HFF-Myc (cell line): ENCODE data around the gene SRGAP1.

Experiments
- DNase-seq: peaks from one replicate; pipeline ENCODE4 v3.0.0-alpha.2; 2011; ENCODE audit warnings: low read depth; ENCODE audit errors: extremely low read depth
- H3K4me3 ChIP-seq: replicated peaks from 2 replicates; pipeline ENCODE4 v1.5.1; 2011; ENCODE audit warnings: low read depth, mild to moderate bottlenecking, control low read depth, low read length
- TF ChIP-seq, protein P1 (sequence below): IDR thresholded peaks from 2 replicates; pipeline ENCODE4 v1.5.1; 2012; ENCODE audit warnings: mild to moderate bottlenecking, low read depth, low read length, control low read depth; ENCODE audit errors: missing control alignments

Gene SRGAP1

DNA sequence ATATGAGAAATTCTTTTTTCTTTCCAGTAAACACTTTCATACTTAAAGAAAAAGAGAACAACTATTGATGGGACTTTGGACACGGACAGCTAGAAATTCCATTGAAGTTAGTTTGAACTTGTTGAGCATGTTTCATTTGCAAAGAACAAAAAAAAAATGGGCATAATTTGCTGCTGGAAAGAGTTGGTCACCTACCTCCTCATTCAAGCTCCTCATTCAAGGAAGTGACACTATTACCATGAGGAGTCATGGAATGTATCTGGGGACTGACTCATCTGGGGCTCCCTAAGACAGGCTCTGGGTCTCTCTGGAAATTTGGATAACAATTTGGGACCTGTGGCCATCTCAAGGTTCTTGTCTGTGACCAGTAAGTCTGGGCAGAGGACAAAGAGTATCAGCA is 327.2 kb downstream of the SRGAP1 start:
- TF ChIP-seq, protein P1, sequence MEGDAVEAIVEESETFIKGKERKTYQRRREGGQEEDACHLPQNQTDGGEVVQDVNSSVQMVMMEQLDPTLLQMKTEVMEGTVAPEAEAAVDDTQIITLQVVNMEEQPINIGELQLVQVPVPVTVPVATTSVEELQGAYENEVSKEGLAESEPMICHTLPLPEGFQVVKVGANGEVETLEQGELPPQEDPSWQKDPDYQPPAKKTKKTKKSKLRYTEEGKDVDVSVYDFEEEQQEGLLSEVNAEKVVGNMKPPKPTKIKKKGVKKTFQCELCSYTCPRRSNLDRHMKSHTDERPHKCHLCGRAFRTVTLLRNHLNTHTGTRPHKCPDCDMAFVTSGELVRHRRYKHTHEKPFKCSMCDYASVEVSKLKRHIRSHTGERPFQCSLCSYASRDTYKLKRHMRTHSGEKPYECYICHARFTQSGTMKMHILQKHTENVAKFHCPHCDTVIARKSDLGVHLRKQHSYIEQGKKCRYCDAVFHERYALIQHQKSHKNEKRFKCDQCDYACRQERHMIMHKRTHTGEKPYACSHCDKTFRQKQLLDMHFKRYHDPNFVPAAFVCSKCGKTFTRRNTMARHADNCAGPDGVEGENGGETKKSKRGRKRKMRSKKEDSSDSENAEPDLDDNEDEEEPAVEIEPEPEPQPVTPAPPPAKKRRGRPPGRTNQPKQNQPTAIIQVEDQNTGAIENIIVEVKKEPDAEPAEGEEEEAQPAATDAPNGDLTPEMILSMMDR = no peak
- H3K4me3 ChIP-seq = no peak overlapping the region
- DNase-seq = no peak

DNA sequence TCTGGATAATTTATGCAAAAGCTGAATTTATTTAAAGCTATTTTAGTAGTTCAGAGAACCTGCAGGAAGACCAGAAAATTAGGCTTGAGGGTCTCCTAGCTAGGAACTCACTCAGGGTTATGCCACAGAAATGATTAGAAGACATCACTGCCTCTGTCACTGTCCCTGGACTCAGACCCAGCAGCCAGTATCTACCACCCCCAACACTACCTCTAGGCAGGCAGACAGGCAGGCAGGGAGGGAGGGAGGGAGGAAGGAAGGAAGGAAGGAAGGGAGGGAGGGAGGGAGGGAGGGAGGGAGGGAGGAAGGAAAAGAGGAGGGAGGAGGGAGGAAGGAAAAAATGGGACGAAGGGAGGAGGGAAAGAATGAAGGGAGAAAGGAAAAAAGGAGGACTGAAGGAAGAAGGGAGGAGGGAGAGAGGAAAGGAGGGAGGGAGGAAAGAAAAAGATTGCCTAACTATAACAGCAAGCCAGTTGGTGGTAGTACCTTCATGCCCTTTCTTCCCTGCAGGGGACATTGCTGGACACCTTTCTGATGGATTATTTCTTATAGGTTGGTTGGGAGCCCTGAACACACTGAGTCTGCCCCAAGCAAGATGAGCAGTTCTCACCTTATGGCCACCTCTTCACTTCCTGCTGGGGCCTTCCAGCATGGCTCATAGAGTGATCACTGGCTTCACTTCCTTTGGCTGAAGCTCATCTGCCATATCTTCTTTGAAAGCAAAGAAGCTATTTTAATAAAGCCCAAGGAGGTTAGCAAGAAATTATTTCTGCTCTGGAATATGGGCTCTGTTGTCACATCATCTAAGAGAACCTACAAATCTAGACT is 327.9 kb downstream of the SRGAP1 start:
- H3K4me3 ChIP-seq = no peak overlapping the region
- DNase-seq = no peak
- TF ChIP-seq, protein P1 = no peak

DNA sequence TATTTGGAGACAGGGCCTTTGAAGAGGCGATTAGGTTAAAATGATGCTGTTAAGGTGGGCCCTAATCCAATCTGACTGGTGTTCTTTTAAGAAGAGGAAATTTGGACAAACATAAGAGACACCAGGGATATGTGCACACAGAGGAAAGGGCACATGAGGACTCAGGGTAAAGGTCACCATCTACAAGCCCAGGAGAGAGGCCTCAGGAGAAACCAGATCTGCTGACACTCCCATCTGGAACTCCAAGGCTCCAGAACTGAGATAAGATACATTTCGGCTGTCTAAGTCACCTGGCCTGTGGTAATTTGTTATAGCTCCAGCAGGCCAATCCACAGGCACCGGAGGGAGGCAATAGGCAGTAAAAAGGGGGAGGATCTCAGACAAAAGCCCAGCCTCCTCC is 329.0 kb downstream of the SRGAP1 start:
- no peak for DNase-seq
- H3K4me3 ChIP-seq = no peak overlapping the region
- TF ChIP-seq, protein P1 = no peak

DNA sequence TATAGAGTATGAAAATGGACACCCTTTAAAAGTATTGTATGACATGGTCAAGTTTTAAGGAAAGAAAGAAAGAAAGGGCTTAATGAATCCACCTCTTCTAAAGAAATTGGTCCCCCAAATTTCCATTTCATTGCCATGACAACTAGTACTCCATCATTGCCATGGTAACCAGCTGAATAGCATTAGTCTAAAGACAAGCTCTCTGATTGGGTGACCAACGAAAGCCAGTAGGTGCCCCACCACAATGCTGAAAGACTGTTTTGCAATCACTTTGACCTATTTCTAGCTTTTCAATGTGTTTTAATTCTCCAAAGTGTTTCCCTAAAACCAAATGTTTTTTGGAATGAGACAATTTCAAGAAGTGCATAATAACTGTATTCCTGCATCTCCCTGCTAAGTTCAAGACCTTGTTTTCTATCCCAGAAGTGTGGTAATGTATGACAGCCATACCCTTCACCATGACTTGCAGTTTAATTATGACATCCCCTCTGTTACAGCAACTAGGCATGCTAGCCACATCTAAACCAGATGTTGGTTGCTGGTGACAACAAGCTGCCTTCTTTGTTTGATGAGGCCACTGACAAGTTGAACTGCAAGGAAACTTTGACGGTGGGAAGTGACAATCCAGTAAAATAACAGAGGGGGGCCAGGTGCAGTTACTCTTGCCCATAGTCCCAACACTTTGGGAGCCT is 330.9 kb downstream of the SRGAP1 start:
- no peak overlapping the region for H3K4me3 ChIP-seq
- TF ChIP-seq, protein P1 = no peak
- no peak for DNase-seq

DNA sequence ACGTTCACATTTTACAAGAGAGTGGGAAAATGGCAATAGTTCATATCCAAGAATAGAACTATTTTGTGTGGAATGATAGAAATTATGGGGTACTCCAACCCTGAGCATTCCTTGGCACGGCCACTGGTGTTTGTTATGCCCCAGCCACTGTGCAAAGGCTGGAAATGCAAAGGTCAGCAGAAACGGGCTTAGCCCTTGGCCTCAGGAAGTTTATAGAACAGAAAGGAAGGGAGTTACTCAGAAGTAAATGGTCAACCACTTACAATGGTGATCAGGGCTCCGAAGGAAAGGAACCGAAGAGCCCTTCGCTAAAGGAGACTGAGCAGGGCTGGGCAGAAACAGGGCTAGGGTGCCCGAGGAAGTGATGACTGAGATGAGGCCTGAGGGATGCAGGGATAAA is 332.5 kb downstream of the SRGAP1 start:
- TF ChIP-seq, protein P1 = no peak
- no peak overlapping the region for H3K4me3 ChIP-seq
- no peak for DNase-seq

DNA sequence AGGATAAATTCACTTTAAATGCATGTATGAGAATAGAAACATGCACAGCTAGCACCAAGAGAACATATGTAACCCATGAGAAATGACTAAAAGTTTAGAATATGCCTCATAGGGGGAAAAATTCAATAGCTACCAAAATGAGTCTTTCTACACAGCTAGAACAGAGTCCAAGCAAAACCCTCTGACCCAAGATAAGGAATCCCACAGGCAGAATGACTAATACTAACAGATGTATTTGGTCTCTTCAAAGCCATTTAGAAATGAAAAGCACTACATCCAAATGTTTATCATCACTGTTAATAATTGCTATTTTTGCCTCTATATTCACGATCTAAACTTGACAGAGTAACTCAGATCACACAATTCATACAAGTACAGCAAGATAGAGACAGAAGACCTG is 333.6 kb downstream of the SRGAP1 start:
- TF ChIP-seq, protein P1 = no peak
- no peak overlapping the region for H3K4me3 ChIP-seq
- no peak for DNase-seq
